OCI-LY3 (cell line): ENCODE measurements around the gene SH2D3C.
A peak's percentile ranks its signal among the peaks of the same experiment; 100 is the strongest.

Source experiments
- H2AFZ ChIP-seq: fragments of 200-600, 300-600 bp; shearing (Covaris generic); 2 replicates; pipeline ENCODE4 v1.6.0; 2014; ENCODE audit warnings: antibody characterized with exemption, low read depth, low read length
- H3K27ac ChIP-seq: fragments of 200-600, 300-600 bp; sonication (generic); 2 replicates; pipeline ENCODE4 v1.5.1; 2014; ENCODE audit warnings: mild to moderate bottlenecking, low read length, moderate library complexity, mixed read lengths
- H3K27me3 ChIP-seq: fragments of 200-600, 300-600 bp; sonication (generic); 2 replicates; pipeline ENCODE4 v1.6.1; 2014; ENCODE audit warnings: low read depth, low read length, mixed read lengths
- H3K36me3 ChIP-seq: fragments of 200-600, 300-600 bp; sonication (generic); replicated peaks from 2 replicates; pipeline ENCODE3; 2014; ENCODE audit warnings: low read depth, low read length, mixed read lengths
- H3K4me1 ChIP-seq: fragments of 300-600, 200-600 bp; sonication (generic); 2 replicates; pipeline ENCODE4 v1.6.1; 2014; ENCODE audit warnings: low read length, mixed read lengths
- H3K4me2 ChIP-seq: fragments of 200-600, 300-600 bp; sonication (generic); 2 replicates; pipeline ENCODE4 v1.6.1; 2014; ENCODE audit warnings: low read length, mixed read lengths
- H3K4me3 ChIP-seq: fragments of 300-600, 200-600 bp; sonication (generic); 2 replicates; pipeline ENCODE4 v1.5.1; 2014; ENCODE audit warnings: antibody characterized with exemption, mild to moderate bottlenecking, low read length, moderate library complexity
- H3K79me2 ChIP-seq: fragments of 300-600, 200-600 bp; shearing (Covaris generic); 2 replicates; pipeline ENCODE4 v1.6.1; 2014; ENCODE audit warnings: mild to moderate bottlenecking, low read length, mixed read lengths
- H3K9ac ChIP-seq: fragments of 300-600, 200-600 bp; shearing (Covaris generic); 2 replicates; pipeline ENCODE4 v1.6.0; 2014; ENCODE audit warnings: mild to moderate bottlenecking, low read length, moderate library complexity
- H3K9me3 ChIP-seq: fragments of 200-600, 300-600 bp; shearing (Covaris generic); 2 replicates; pipeline ENCODE4 v1.6.1; 2014; ENCODE audit warnings: low read length, mixed read lengths; ENCODE audit not compliant: insufficient read depth
- H4K20me1 ChIP-seq: fragments of 200-600, 300-600 bp; sonication (generic); 2 replicates; pipeline ENCODE4 v1.6.1; 2016; ENCODE audit warnings: low read length, mixed read lengths; ENCODE audit not compliant: insufficient read depth
- EZH2phosphoT487 ChIP-seq: fragments of 200-600 bp; shearing (Covaris generic); IDR thresholded peaks from 2 replicates; pipeline ENCODE4 v1.6.1; 2018; ENCODE audit warnings: antibody characterized with exemption, mixed run types, low read depth
- TF ChIP-seq, protein P1 (sequence below): fragments of 200-600, 300-600 bp; sonication (generic); IDR thresholded peaks from 2 replicates; pipeline ENCODE4 v1.5.1; 2014; ENCODE audit warnings: antibody characterized with exemption, low read length, low read depth

The SH2D3C gene

DNA sequence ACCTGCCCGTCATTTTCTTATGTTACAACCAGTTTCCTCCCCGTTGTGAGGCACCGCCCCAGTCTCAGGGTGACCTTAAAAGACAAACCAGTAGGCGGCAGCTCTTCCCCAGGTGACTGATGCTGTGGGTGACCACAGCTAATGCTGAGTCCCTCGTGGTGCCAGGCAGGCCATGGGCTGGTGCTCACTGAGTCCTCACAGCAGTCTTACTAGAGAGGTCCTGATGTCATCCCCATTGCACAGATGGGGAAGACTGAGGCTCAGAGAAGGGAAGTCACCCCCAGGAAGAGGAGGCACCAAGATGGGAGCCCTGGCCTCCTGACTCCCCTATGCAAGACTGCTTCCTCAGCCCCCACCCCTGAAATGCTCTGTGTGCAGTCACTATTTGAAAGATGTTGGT lies 70.7 kb downstream of the SH2D3C start:
- Histone ChIP-seq H3K9ac (no peak overlapping the region), H3K4me1 (no peaks in the 10 kb centered on the region), H2AFZ (no peak overlapping the region), H3K4me3 (no peak overlapping the region), H3K79me2 (no peaks in the 10 kb centered on the region), H3K36me3 (no peaks in the 10 kb centered on the region), H3K27me3 (no peaks in the 10 kb centered on the region), H3K27ac (no peak overlapping the region), H3K9me3 (no peaks in the 10 kb centered on the region), H3K4me2 (no peak overlapping the region), H4K20me1 (no peaks in the 10 kb centered on the region)
- TF ChIP-seq EZH2phosphoT487, result no peak
- TF ChIP-seq, protein P1, sequence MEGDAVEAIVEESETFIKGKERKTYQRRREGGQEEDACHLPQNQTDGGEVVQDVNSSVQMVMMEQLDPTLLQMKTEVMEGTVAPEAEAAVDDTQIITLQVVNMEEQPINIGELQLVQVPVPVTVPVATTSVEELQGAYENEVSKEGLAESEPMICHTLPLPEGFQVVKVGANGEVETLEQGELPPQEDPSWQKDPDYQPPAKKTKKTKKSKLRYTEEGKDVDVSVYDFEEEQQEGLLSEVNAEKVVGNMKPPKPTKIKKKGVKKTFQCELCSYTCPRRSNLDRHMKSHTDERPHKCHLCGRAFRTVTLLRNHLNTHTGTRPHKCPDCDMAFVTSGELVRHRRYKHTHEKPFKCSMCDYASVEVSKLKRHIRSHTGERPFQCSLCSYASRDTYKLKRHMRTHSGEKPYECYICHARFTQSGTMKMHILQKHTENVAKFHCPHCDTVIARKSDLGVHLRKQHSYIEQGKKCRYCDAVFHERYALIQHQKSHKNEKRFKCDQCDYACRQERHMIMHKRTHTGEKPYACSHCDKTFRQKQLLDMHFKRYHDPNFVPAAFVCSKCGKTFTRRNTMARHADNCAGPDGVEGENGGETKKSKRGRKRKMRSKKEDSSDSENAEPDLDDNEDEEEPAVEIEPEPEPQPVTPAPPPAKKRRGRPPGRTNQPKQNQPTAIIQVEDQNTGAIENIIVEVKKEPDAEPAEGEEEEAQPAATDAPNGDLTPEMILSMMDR, result peak; percentile 42

DNA sequence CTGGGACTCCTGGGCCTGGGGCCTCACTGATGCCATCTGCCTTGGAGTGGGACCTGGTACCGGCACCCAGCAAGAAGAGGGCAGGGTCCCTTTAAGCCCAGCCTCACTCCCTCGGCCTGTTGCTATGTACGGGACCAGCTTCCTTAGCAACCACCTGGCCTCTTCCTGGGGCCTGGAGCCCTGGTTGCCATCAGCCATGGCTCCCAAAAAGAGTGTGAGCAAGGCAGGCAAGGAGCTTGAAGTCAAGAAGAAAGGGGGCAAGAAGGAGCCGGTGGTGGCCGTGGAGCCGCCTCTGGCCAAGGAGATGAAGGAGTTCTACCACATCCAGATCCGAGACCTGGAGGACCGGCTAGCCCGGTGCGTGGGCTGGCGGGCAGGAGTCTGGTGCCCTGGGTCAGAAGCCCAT lies 71.6 kb downstream of the SH2D3C start, which contains the start of gene CFAP157:
CFAP157 (plus strand) TSS at position 153 of the 406 bp plus-strand sequence; CDS start at position 197, 44 bp downstream.
- no peak within 1 kb of the TSS for H3K4me3 ChIP-seq
- no peaks in the 10 kb centered on the region for H3K9me3 ChIP-seq
- 0 out of 2 replicates have a peak within 1 kb of the TSS, but pooled peaks have one; percentile 12 for H3K4me2 ChIP-seq
- no peak within 1 kb of the TSS for H3K27ac ChIP-seq
- H3K36me3 ChIP-seq, result no peaks in the 10 kb centered on the region
- no peaks in the 10 kb centered on the region for H3K79me2 ChIP-seq
- H3K9ac ChIP-seq, result no peak within 1 kb of the TSS
- H2AFZ ChIP-seq, result no peak within 1 kb of the TSS
- H3K4me1 ChIP-seq, result no peaks in the 10 kb centered on the region
- TF ChIP-seq EZH2phosphoT487, result no peak
- TF ChIP-seq, protein P1, result no peak
- no peaks in the 10 kb centered on the region for H3K27me3 ChIP-seq
- H4K20me1 ChIP-seq, result no peaks in the 10 kb centered on the region

DNA sequence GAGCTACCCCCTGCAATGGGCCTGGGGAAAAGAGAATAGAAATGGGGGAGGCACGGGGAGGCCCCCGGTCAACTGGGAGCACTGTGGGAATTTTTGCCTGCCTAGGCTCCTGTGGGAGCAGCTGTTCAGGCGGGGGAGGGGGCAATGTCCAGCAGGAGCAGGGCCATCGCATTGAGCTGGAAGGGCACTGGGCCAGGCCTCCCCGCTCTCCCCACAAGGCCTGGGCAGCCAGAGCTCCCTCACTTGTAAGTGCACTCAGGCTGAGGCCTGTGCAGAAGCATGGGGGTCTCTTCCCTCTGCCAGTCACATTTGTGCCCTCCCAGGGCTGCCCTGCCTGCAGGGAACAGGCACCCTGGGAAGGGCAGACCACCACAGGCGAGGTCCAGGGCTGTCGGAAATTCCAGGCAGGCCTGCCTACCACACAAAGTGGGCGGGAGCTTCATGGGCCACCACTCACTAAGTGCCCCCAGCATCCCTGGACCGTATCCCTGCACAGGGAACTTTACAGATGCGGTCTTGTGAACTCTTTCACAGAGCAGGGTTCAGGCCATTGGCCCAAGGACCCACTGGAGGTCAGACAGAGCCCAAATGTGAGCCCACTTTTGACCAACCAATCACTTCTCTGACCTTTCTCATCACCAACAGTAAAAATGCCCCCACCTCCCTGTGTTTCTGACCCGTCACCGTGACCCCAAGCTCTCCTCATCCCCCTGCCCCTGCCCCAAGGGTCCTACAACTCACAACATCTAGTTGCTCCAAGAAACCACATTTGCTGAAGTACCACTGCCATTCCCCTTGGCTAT lies 72.7 kb downstream of the SH2D3C start:
- TF ChIP-seq, protein P1, result no peak
- TF ChIP-seq EZH2phosphoT487, result no peak
- H3K9ac ChIP-seq, result no peak overlapping the region
- H3K4me3 ChIP-seq, result no peak overlapping the region
- no peak overlapping the region for H3K27ac ChIP-seq
- H3K36me3 ChIP-seq, result no peaks in the 10 kb centered on the region
- no peaks in the 10 kb centered on the region for H3K27me3 ChIP-seq
- H3K4me1 ChIP-seq, result no peaks in the 10 kb centered on the region
- no peaks in the 10 kb centered on the region for H3K9me3 ChIP-seq
- no peaks in the 10 kb centered on the region for H4K20me1 ChIP-seq
- H3K79me2 ChIP-seq, result no peaks in the 10 kb centered on the region
- H3K4me2 ChIP-seq, result no peak overlapping the region
- no peak overlapping the region for H2AFZ ChIP-seq

DNA sequence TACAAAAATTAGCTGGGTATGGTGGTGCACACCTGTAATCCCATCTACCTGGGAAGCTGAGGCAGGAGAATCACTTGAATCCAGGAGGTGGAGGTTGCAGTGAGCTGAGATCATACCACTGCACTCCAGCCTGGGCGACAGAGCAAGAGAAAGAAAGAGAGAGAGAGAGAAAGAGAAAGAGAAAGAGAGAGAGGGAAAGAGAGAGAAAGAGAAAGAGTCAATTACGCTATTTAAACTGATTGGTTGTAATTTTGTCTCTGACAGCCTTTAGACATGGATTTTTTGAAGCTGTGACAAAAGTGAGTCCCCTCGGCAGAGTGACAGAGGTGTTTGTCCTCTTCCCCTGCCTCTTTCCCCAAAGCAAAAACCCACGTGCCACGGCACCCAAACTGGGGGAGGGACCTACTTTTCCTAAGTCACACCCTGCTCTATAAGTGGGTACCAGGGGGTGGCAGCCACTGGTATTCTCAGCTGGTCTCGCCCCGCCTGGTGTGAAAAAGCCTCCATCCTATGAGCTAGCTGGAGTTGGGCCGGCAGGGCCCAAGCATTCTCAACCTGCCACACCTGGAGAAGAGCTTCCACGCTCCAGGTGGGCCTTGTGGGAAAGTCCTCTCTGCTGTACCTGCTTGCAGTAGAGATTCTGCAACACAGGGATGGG lies 75.0 kb downstream of the SH2D3C start:
- Histone ChIP-seq H3K79me2 (no peaks in the 10 kb centered on the region), H4K20me1 (no peaks in the 10 kb centered on the region), H3K27me3 (no peaks in the 10 kb centered on the region), H3K9me3 (no peaks in the 10 kb centered on the region), H3K27ac (no peak overlapping the region), H3K4me1 (peaks cover 4% of the 10 kb centered on the region; the same call in 1 of the 2 replicates), H3K4me2 (no peak overlapping the region), H3K4me3 (no peak overlapping the region), H3K9ac (no peak overlapping the region), H2AFZ (no peak overlapping the region), H3K36me3 (no peaks in the 10 kb centered on the region)
- TF ChIP-seq EZH2phosphoT487, result no peak
- TF ChIP-seq, protein P1, result no peak
